GM12872 (cell line): ENCODE measurements around the gene BHLHE40.

ENCODE experiments used
- CTCF ChIP-seq: IDR thresholded peaks from 3 replicates; pipeline ENCODE4 v1.5.1; 2011; ENCODE audit warnings: low read depth, mild to moderate bottlenecking, low read length, moderate library complexity; ENCODE audit not compliant: insufficient read depth

Gene BHLHE40

GRCh38 chr3:5015056-5015455, 35.8 kb downstream of the BHLHE40 start:
- no peak for TF ChIP-seq CTCF

GRCh38 chr3:5016211-5017161, 37.2 kb downstream of the BHLHE40 start:
- TF ChIP-seq CTCF: no peak

GRCh38 chr3:5017925-5018531, 38.8 kb downstream of the BHLHE40 start:
- TF ChIP-seq CTCF: no peak

- TF ChIP-seq CTCF: no peak
Measured at GRCh38 chr3:5019411-5020241, 40.4 kb downstream of the BHLHE40 start.

- TF ChIP-seq CTCF: no peak
Measured at GRCh38 chr3:5020242-5020722, 41.0 kb downstream of the BHLHE40 start.

- no peak for TF ChIP-seq CTCF
Measured at GRCh38 chr3:5021116-5022092, 42.2 kb downstream of the BHLHE40 start.
